Lower leg skin (tissue), 4 donors: ENCODE measurements around the gene HLA-DOA. TPM values are rescaled to one million over a fixed set of nuclear protein-coding genes. Genes with fewer than 3 reads are reported as not detected.
A peak's percentile ranks its signal among the peaks of the same experiment; 100 is the strongest.

Experiments used
- DNase-seq, 2 donors: peaks; one replicate each; pipeline ENCODE4 v3.0.0-alpha.2; 2019; ENCODE audit warnings: low spot score in 2 of 2
- H3K4me3 ChIP-seq: fragments of 200-600 bp; sonication (generic); 2 replicates; pipeline ENCODE4 v1.5.1; 2017; ENCODE audit warnings: mild to moderate bottlenecking, low read depth; ENCODE audit not compliant: poor library complexity, severe bottlenecking
- CTCF ChIP-seq, 3 donors: fragments of 450-650 bp; IDR thresholded peaks; one replicate each; pipeline ENCODE4 v1.5.1; 2016; ENCODE audit warnings: antibody characterized with exemption in 3 of 3, mild to moderate bottlenecking in 3 of 3, moderate library complexity in 2 of 3
- POLR2A ChIP-seq, 2 donors: fragments of 450-650 bp; IDR thresholded peaks; one replicate each; pipeline ENCODE4 v1.6.1; 2016 to 2017; ENCODE audit warnings: antibody characterized with exemption in 2 of 2, mild to moderate bottlenecking in 1 of 2, moderate library complexity in 1 of 2
- WGBS, 2 donors: methylation state at CpG; one replicate each; pipeline ENCODE4 v1.1.5; 2018; 5-methylcytosine and 5-hydroxymethylcytosine counted together
- intact Hi-C: fragments of 100-400 bp; cut with DNase I; formaldehyde crosslinking; loops from one replicate; pipeline ENCODE4 v1.15.0; 2023; ENCODE audit warnings: low total_unique reads
- total RNA-seq, 4 donors: library from RNA; depleted of rRNA; stranded (reverse); fragments of >200 nt; gene quantifications; one replicate each; pipeline ENCODE4 v1.1.0, GENCODE V29; 2016

The HLA-DOA gene
- total RNA-seq, 4 donors from 2014 or later, result 4.3 to 47.9 (median 13.4) TPM

DNA sequence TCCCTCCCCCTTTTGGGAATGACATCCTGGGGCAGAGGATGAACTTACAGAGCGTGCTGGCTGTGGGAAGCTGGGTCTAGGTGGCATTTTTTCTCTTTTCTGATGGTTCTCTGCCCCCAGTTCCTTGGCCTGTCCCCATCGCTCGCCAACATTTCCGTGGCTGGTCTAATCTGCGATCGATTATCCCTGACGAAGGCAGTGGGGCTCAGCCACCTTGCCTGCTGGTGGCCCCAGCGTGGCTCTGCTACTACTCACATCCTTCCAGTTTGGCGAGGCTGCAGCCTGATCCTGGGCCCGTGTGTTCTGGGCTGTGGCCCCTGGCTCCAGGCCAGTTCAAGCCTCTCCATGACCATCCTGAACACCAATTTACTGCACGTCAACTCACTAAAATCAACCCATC, 6.4 kb upstream of the HLA-DOA start:
- no peak for DNase-seq
- intact Hi-C loops, result loop anchor here (10.0 kb wide), 2 partner anchors 129 to 229 kb away; no protein-coding TSS in a partner anchor
- no peak for TF ChIP-seq CTCF (IDR thresholded peaks at IDR 0.05)
- TF ChIP-seq POLR2A (IDR thresholded peaks at IDR 0.05), result no peak
- H3K4me3 ChIP-seq, result no peak overlapping the region
- WGBS, 2 donors, result 78% methylated on average over 11 of the region's 11 CpGs

DNA sequence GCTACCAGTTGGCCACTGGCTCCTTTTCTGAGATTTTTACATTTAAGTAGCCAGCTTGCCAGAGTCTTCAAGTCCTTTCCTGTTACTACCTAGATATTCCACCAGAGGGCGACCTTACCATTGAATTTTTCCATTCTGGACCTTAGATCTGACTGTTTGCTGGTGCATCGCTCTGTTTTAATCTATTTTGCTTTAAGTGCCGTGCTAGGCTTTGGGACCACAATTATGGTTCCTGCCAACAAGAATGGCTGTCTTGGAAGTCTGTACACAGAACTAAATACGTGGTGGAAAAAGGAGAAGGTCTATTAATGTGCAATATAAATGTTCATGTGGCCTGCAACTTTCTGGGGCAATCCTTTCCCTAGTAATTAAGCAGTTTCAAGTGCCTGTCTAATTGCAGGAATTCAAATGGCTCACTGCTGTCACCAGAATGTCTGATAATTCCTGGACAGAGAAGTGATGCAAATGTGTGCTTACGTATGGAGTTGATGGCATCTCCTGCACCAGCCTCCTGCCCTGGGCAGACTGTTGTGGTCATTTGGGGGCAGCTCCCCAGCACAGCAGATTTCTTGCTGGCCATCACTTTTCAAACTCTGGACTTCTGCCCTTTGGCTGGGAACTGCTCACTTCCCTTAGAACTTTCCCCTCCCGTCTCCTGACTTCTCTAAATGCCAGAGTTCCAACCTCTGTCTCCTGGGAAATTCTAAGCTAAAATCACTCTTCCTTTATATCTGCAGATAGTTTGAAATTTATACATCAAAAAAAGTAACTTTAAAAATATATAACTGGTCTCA, 5.6 kb upstream of the HLA-DOA start:
- intact Hi-C loops, result loop anchor here (10.0 kb wide), 2 partner anchors 130 to 230 kb away; no protein-coding TSS in a partner anchor
- 17 to 24% methylated on average over 6 of the region's 6 CpGs for WGBS, 2 donors
- H3K4me3 ChIP-seq, result no peak overlapping the region
- no peak for TF ChIP-seq POLR2A (IDR thresholded peaks at IDR 0.05)
- TF ChIP-seq CTCF (IDR thresholded peaks at IDR 0.05), result peak in 1 of 3 donors; percentile 62
- DNase-seq, result peak in 1 of 2 donors; percentile 66

DNA sequence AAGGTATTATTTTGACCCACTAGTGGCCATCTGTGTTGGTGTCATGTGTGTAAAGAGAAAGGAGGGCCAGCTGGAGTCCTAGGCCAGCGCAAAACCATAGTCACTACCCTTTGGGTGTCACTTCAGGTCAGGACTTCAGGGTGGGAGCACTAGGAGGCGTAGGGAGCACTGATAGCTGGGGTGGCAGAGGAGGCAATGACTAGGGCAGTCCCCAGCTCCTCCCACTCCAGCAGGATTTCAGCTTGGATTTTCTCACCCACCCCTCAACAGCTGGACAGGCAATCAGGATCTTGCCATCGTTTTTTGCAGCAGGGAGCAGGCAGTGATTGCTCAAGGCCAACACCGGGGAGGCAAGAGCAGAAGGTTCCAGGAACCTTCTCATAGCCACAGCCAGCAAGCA, 4.2 kb upstream of the HLA-DOA start:
- TF ChIP-seq POLR2A (IDR thresholded peaks at IDR 0.05) (no peak), CTCF (IDR thresholded peaks at IDR 0.05) (no peak)
- intact Hi-C loops, result loop anchor here (10.0 kb wide), 2 partner anchors 131 to 231 kb away; no protein-coding TSS in a partner anchor
- WGBS, 2 donors, result 42% methylated on average over 4 of the region's 4 CpGs
- H3K4me3 ChIP-seq, result no peak overlapping the region
- no peak for DNase-seq

DNA sequence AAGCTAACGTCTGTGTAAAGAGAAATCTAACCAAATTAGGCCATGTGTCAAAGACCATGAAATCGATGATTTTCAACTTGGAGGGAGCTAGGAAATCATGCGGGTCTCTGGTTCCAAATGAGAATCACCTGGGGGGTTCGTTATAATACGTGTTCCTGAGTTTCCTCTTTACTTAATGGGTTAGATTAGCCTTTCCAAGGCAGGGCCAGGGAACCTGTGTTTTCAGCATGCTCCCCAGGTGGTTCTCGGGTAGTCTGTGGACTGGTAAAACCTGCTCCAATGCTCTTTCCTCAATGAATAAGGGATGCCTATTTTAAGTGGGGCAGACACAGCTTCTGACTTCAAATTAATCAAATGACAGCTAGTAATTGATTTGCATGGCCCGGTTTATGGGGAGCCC, 965 bp upstream of the HLA-DOA start:
- DNase-seq, result no peak
- TF ChIP-seq CTCF (IDR thresholded peaks at IDR 0.05) (no peak), POLR2A (IDR thresholded peaks at IDR 0.05) (no peak)
- H3K4me3 ChIP-seq, result no peak overlapping the region
- intact Hi-C loops, result loop anchor here (10.0 kb wide), 2 partner anchors 134 to 234 kb away; no protein-coding TSS in a partner anchor
- WGBS, 2 donors, result 71 to 74% methylated on average over 7 of the region's 7 CpGs

DNA sequence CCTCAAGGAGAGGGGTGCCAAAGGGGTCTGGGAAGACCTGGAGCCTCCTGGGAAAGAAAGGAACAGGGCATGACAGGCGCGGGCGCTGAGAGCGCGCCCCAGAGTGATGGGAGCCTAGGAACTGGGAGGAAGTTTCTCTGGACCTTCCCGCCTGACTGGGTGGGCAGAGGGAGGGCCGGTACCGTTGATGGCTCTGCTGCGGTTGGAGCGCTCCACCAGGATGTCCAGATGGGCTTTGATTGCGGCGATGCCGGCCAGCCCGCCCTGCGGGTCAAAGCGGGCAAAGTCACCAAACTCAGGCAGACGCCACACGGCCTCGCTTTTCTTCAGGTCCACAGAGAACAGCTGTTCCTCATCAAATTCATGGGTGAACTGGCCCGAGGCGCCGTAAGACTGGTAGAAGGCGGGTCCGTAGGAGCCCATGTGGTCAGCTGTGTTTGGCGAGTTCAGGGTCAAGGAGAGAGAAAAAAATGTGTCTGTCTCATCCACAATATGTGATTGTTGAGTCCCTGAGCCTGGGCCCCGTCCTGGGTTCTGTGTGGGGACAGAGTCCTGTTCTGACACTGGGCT, 1.5 kb downstream of the HLA-DOA start:
- DNase-seq, result no peak
- H3K4me3 ChIP-seq, result no peak overlapping the region
- intact Hi-C loops, result no loop called here
- TF ChIP-seq CTCF (IDR thresholded peaks at IDR 0.05) (no peak), POLR2A (IDR thresholded peaks at IDR 0.05) (no peak)
- WGBS, 2 donors, result 92 to 93% methylated on average over 26 of the region's 26 CpGs
